Fibroblast of lung (primary cell): ENCODE measurements around the gene C4orf46. TPM values are rescaled to one million over a fixed set of nuclear protein-coding genes. Genes with fewer than 3 reads are reported as not detected.
"Not testable (repeated sequence)": the region's sequence is repeated elsewhere in the genome, so short reads cannot be mapped to it uniquely, and the experiment has no call there.

Experiments used
- DNase-seq, 2 donors: peaks; one replicate each; pipeline versions ENCODE4 v3.0.0 to v3.0.0-alpha.2; 2010; ENCODE audit warnings: low read depth in 2 of 2
- H2AFZ ChIP-seq: 2 replicates; pipeline ENCODE4 v1.5.1; 2012; ENCODE audit warnings: low read length, control low read depth, inconsistent platforms
- H3K27ac ChIP-seq: 2 replicates; pipeline ENCODE4 v1.5.1; 2011; ENCODE audit warnings: low read length, control low read depth; ENCODE audit not compliant: insufficient read depth
- H3K27me3 ChIP-seq: 2 replicates; pipeline ENCODE4 v1.5.1; 2011; ENCODE audit warnings: mild to moderate bottlenecking, low read length; ENCODE audit not compliant: control insufficient read depth, insufficient read depth
- H3K36me3 ChIP-seq: 2 replicates; pipeline ENCODE4 v1.5.1; 2011; ENCODE audit warnings: low read length; ENCODE audit not compliant: control insufficient read depth, insufficient read depth
- H3K4me1 ChIP-seq: 2 replicates; pipeline ENCODE4 v1.5.1; 2011; ENCODE audit warnings: low read length; ENCODE audit not compliant: control insufficient read depth, insufficient read depth; ENCODE audit errors: extremely low read depth
- H3K4me2 ChIP-seq: 2 replicates; pipeline ENCODE4 v1.5.1; 2011; ENCODE audit warnings: low read length, control low read depth; ENCODE audit not compliant: insufficient read depth; ENCODE audit errors: extremely low read depth
- H3K4me3 ChIP-seq, 4 experiments: fragments of 200-600 bp in 1 of 4; sonication (generic) in 1 of 4; replicated peaks in 1 of 4; 2 replicates each; pipeline ENCODE4 v1.5.1; 2011 to 2016; ENCODE audit warnings: low read length in 4 of 4, low read depth in 3 of 4, mild to moderate bottlenecking in 3 of 4, control low read depth in 2 of 4, inconsistent platforms in 1 of 4, mixed read lengths in 1 of 4; ENCODE audit not compliant: insufficient read depth in 1 of 4; ENCODE audit errors: control extremely low read depth in 1 of 4
- H3K79me2 ChIP-seq: 2 replicates; pipeline ENCODE4 v1.5.1; 2012; ENCODE audit warnings: mild to moderate bottlenecking, low read length, inconsistent platforms; ENCODE audit not compliant: control insufficient read depth, insufficient read depth
- H3K9ac ChIP-seq: 2 replicates; pipeline ENCODE4 v1.5.1; 2011; ENCODE audit warnings: mild to moderate bottlenecking, low read length, control low read depth; ENCODE audit not compliant: insufficient read depth
- H3K9me3 ChIP-seq: 2 replicates; pipeline ENCODE4 v1.5.1; 2012; ENCODE audit warnings: low read depth, low read length; ENCODE audit not compliant: control insufficient read depth, insufficient read depth
- H4K20me1 ChIP-seq: 2 replicates; pipeline ENCODE4 v1.5.1; 2011; ENCODE audit warnings: low read length; ENCODE audit not compliant: control insufficient read depth, insufficient read depth; ENCODE audit errors: extremely low read depth
- EZH2 ChIP-seq: IDR thresholded peaks from 2 replicates; pipeline ENCODE4 v1.5.1; 2012; ENCODE audit warnings: low read length, control low read depth, mild to moderate bottlenecking; ENCODE audit errors: missing control alignments
- polyA plus RNA-seq, 2 donors: library from polyadenylated mRNA; depleted of rRNA in 1 of 2; stranded (reverse) in 1 of 2; unstranded in 1 of 2; fragments of >200 nt; gene quantifications; 2 replicates each; pipeline ENCODE4 v1.2.1, GENCODE V29; 2011 to 2012; ENCODE audit warnings: missing spikeins in 1 of 2
- total RNA-seq: library from RNA; depleted of rRNA; stranded (reverse); fragments of >200 nt; gene quantifications from 2 replicates; pipeline ENCODE4 v1.2.1, GENCODE V29; 2014
- TF ChIP-seq, protein P1 (sequence below), 2 donors: IDR thresholded peaks in 1 of 2; conservative IDR thresholded peaks in 1 of 2; 1 replicate in 1 of 2; 2 replicates in 1 of 2; pipeline ENCODE4 v1.5.1; 2011 to 2012; ENCODE audit warnings: low read length in 2 of 2, control low read depth in 1 of 2, inconsistent platforms in 1 of 2, low read depth in 1 of 2, mild to moderate bottlenecking in 1 of 2

Gene C4orf46
- total and polyA plus RNA-seq, 2 donors (not counting 1 experiment from before 2014, with no cell fraction given), result 11.2 to 11.8 TPM

DNA sequence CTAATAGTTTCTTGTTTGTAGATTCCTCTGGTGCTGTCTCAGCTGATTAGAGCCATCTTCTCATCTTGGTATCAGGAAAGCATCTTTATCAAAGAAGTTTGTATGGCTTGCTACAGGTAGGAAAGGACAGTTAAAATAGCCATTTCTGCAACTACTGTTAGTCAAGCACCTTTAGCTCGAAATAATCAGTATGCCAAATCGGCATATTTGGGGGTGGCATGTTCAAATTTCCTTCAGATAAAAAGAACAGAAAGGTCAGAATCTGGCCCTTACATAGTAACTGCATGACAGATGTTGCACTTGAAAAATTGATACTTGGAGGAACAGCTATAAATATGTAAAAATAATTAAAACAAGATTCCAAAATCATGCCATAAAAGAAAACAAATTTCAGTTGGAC, 4.8 kb downstream of the C4orf46 start:
- Histone ChIP-seq H3K4me1 (no peaks in the 10 kb centered on the region), H3K27me3 (no peaks in the 10 kb centered on the region), H3K4me3 (no peak overlapping the region), H3K9me3 (no peaks in the 10 kb centered on the region), H3K79me2 (peaks cover 30% of the 10 kb centered on the region), H3K9ac (no peak overlapping the region), H3K27ac (no peak overlapping the region), H2AFZ (no peak overlapping the region), H3K4me2 (no peak overlapping the region), H3K36me3 (no peaks in the 10 kb centered on the region), H4K20me1 (no peaks in the 10 kb centered on the region)
- no peak for DNase-seq
- TF ChIP-seq EZH2, result no peak
- TF ChIP-seq, protein P1, sequence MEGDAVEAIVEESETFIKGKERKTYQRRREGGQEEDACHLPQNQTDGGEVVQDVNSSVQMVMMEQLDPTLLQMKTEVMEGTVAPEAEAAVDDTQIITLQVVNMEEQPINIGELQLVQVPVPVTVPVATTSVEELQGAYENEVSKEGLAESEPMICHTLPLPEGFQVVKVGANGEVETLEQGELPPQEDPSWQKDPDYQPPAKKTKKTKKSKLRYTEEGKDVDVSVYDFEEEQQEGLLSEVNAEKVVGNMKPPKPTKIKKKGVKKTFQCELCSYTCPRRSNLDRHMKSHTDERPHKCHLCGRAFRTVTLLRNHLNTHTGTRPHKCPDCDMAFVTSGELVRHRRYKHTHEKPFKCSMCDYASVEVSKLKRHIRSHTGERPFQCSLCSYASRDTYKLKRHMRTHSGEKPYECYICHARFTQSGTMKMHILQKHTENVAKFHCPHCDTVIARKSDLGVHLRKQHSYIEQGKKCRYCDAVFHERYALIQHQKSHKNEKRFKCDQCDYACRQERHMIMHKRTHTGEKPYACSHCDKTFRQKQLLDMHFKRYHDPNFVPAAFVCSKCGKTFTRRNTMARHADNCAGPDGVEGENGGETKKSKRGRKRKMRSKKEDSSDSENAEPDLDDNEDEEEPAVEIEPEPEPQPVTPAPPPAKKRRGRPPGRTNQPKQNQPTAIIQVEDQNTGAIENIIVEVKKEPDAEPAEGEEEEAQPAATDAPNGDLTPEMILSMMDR (conservative IDR thresholded peaks at IDR 0.05 in 1 of 2, IDR thresholded peaks at IDR 0.05 in 1 of 2; ENCODE audit: low read depth in 1 of 2, low read length in 2 of 2), result no peak

DNA sequence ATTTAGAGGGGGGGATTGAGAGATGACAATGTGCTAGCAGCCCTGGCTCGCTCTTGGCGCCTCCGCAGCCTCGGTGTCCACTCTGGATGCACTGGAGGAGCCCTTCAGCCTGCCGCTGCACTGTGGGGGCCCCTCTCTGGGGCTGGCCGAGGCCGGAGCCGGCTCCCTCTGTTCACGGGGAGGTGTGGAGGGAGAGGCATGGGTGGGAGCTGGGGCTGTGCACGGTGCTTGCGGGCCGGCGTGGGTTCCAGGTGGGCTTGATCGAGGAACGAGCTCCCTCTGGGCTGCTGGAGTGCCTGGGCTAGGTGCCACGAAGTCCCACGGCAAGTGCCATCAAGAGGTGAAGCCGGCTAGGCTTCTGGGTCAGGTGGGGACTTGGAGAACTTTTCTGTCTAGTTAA, 6.9 kb downstream of the C4orf46 start:
- Histone ChIP-seq H4K20me1 (no peaks in the 10 kb centered on the region), H2AFZ (no peak overlapping the region), H3K9me3 (no peaks in the 10 kb centered on the region), H3K4me2 (no peak overlapping the region), H3K79me2 (peaks cover 18% of the 10 kb centered on the region), H3K27ac (no peak overlapping the region), H3K27me3 (no peaks in the 10 kb centered on the region), H3K9ac (no peak overlapping the region), H3K36me3 (no peaks in the 10 kb centered on the region), H3K4me1 (no peaks in the 10 kb centered on the region), H3K4me3 (no peak overlapping the region)
- DNase-seq, result no peak
- TF ChIP-seq, protein P1 (conservative IDR thresholded peaks at IDR 0.05 in 1 of 2, IDR thresholded peaks at IDR 0.05 in 1 of 2; ENCODE audit: low read depth in 1 of 2, low read length in 2 of 2), result no peak
- no peak for TF ChIP-seq EZH2

DNA sequence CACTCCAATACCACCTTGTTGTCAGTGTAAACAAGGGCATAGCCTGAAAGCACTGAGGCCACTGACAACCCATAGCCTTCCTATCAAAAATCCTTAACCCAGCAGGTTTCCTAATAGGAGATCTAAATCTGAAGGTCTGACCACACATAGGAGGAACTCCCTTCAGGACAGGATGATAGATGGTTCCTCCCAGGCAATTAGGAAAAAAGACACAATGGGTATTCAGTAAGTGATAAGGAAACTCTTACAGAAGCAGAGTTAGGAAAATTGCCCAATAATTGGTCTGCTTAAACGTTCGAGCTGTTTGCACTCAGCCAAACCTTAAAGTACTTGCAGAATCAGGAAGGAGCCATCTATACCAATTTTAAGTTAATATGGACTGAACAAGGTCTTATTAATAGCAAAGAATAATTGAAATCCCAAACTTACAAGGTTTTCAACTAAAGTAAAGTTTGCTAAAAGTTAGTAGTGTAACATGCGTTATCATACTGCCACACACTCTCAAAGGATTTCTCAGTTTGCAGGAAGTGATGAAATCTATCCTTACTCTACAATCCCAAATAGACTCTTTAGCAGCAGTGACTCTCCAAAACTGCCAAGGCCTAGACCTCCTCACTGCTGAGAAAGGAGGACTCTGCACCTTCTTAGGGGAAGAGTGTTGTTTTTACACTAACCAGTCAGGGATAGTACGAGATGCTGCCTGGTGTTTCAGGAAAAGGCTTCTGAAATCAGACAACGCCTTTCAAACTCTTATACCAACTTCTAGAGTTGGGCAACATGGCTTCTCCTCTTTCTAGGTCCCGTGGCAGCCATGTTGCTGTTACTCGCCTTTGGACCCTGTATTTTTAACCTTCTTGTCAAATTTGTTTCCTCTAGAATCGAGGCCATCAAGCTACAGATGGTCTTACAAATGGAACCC, 7.7 kb downstream of the C4orf46 start:
- H3K79me2 ChIP-seq, result peaks cover 11% of the 10 kb centered on the region
- not testable (repeated sequence) for H2AFZ ChIP-seq, H3K4me1 ChIP-seq, H3K4me2 ChIP-seq, H3K36me3 ChIP-seq, H4K20me1 ChIP-seq, H3K9me3 ChIP-seq, H3K27ac ChIP-seq, H3K27me3 ChIP-seq, H3K9ac ChIP-seq, H3K4me3 ChIP-seq
- peak in 1 of 2 donors; percentile 25 for DNase-seq

DNA sequence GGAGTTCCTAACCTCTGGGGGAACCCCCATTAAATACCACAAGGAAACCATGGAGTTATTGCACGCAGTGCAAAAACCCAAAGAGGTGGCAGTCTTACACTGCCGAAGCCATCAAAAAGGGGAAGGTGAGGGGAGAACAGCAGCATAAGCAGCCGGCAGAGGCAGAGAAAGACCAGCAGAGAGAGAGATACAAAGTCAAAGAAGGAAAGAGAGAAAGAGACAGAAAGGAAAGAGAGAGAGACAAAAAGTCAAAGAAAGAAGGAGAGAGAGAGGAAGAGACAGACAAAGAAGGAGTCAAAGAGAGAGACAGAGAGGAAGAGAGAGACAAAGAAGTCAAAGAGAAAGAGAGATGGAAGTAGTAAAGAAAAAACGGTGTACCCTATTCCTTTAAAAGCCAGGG, 8.4 kb downstream of the C4orf46 start:
- H3K9me3 ChIP-seq, H3K9ac ChIP-seq, H3K27me3 ChIP-seq, H3K36me3 ChIP-seq, H3K79me2 ChIP-seq, DNase-seq, H3K4me1 ChIP-seq, H2AFZ ChIP-seq, H4K20me1 ChIP-seq, H3K4me3 ChIP-seq, H3K4me2 ChIP-seq, H3K27ac ChIP-seq: not testable (repeated sequence)
